K562 (cell line): ENCODE results near the gene CDKN2C. TPM values are rescaled to one million over a fixed set of nuclear protein-coding genes. Genes with fewer than 3 reads are reported as not detected.
A peak's percentile ranks its signal among the peaks of the same experiment; 100 is the strongest.

ENCODE experiments used
- ADNP ChIP-seq: fragments of 200-800 bp; sonication (Bioruptor generic); IDR thresholded peaks from 2 replicates; pipeline ENCODE4 v1.6.1; 2016; ENCODE audit warnings: missing genetic modification characterization, missing compliant biosample characterization
- CBX5 ChIP-seq: IDR thresholded peaks from 2 replicates; pipeline ENCODE4 v1.6.1; 2014; ENCODE audit warnings: low read depth, borderline replicate concordance
- CREB3 ChIP-seq: fragments of 450-650 bp; conservative IDR thresholded peaks from 2 replicates; pipeline ENCODE4 v1.6.1; 2016; ENCODE audit warnings: missing genetic modification characterization, low read depth, mild to moderate bottlenecking, missing compliant biosample characterization, moderate library complexity
- DPF2 ChIP-seq: fragments of 450-650 bp; IDR thresholded peaks from 2 replicates; pipeline ENCODE4 v1.6.1; 2016
- ETV5 ChIP-seq: sonication (generic); formaldehyde crosslinking; IDR thresholded peaks from 2 replicates; pipeline ENCODE4 v1.4.0; 2020; ENCODE audit warnings: low read depth, mild to moderate bottlenecking, missing genetic modification reagents
- FIP1L1 ChIP-seq: fragments of 200-400 bp; formaldehyde crosslinking; IDR thresholded peaks from 2 replicates; pipeline ENCODE4 v1.6.1; 2018; ENCODE audit warnings: mild to moderate bottlenecking, low read depth, low read length; ENCODE audit not compliant: poor library complexity, severe bottlenecking
- FOXK2 ChIP-seq, 2 experiments: fragments of 450-650 bp; IDR thresholded peaks in 1 of 2; conservative IDR thresholded peaks in 1 of 2; 2 replicates each; pipeline ENCODE4 v1.6.1; 2016; ENCODE audit warnings: low read depth in 2 of 2, mild to moderate bottlenecking in 1 of 2
- GATAD2A ChIP-seq: fragments of 450-650 bp; IDR thresholded peaks from 2 replicates; pipeline ENCODE4 v1.6.1; 2017
- MCM7 ChIP-seq, 2 experiments: fragments of 450-650 bp; IDR thresholded peaks; 2 replicates each; pipeline ENCODE4 v1.6.1; 2016 to 2018
- NFRKB ChIP-seq: fragments of 450-650 bp; IDR thresholded peaks from 2 replicates; pipeline ENCODE4 v1.6.1; 2016; ENCODE audit warnings: low read depth
- PHTF2 ChIP-seq: fragments of 250-450 bp; sonication (Bioruptor Pico); IDR thresholded peaks from 2 replicates; pipeline ENCODE4 v1.5.0; 2021; ENCODE audit warnings: mild to moderate bottlenecking
- PRPF4 ChIP-seq: fragments of 200-400 bp; formaldehyde crosslinking; IDR thresholded peaks from one replicate; pipeline ENCODE4 v1.6.1; 2017; ENCODE audit warnings: low read length, low read depth, mild to moderate bottlenecking; ENCODE audit not compliant: insufficient read depth, poor library complexity, severe bottlenecking
- SMARCB1 ChIP-seq: IDR thresholded peaks from 2 replicates; pipeline ENCODE4 v1.6.1; 2011; ENCODE audit warnings: improper control_type of control experiment, low read depth; ENCODE audit not compliant: insufficient read length
- TAF1 ChIP-seq: IDR thresholded peaks from 2 replicates; pipeline ENCODE4 v1.6.1; 2011; ENCODE audit warnings: mild to moderate bottlenecking, low read length, moderate library complexity; ENCODE audit not compliant: insufficient read depth, control insufficient read depth, severe bottlenecking; ENCODE audit errors: extremely low read depth
- TBP ChIP-seq: optimal IDR thresholded peaks from 2 replicates; pipeline ENCODE3; 2011; ENCODE audit warnings: low read depth, low read length, improper control_type of control experiment
- TCF7L2 ChIP-seq: fragments of 150-350 bp; IDR thresholded peaks from 2 replicates; pipeline ENCODE4 v1.6.1; 2016; ENCODE audit warnings: low read depth, mild to moderate bottlenecking, low read length, moderate library complexity
- ZBTB33 ChIP-seq: sonication (generic); formaldehyde crosslinking; IDR thresholded peaks from 2 replicates; pipeline ENCODE4 v1.8.1; 2023; ENCODE audit warnings: mild to moderate bottlenecking, missing genetic modification reagents
- ZBTB7A ChIP-seq: IDR thresholded peaks from 2 replicates; pipeline ENCODE4 v1.6.1; 2011; ENCODE audit warnings: low read depth, mild to moderate bottlenecking, low read length, moderate library complexity, borderline replicate concordance; ENCODE audit not compliant: control insufficient read depth
- ZKSCAN8 ChIP-seq: fragments of 200-800 bp; sonication (Bioruptor generic); IDR thresholded peaks from 2 replicates; pipeline ENCODE4 v1.6.1; 2016; ENCODE audit warnings: missing genetic modification characterization, missing compliant biosample characterization
- polyA plus RNA-seq, 8 experiments: library from polyadenylated mRNA; depleted of rRNA in 4 of 8; stranded (reverse) in 5 of 8; unstranded in 3 of 8; fragments of >200 nt; fragmentation: Nextera tagmentation in 2 of 8; fragmentation: Illumina TruSeq in 1 of 8; extraction: Ambion mirVana in 2 of 8; extraction: Trizol in 1 of 8; gene quantifications; 2 replicates each; pipeline versions ENCODE4 v1.2.1 to v1.2.3, GENCODE V29; 2011 to 2014; ENCODE audit warnings: inconsistent platforms in 1 of 8, missing spikeins in 1 of 8
- total RNA-seq, 7 experiments: library from RNA; depleted of rRNA in 6 of 7; stranded (reverse); fragments of >200 nt in 6 of 7; fragmentation: Illumina TruSeq in 2 of 7; extraction: Trizol in 2 of 7; gene quantifications; 2 replicates each; pipeline versions ENCODE4 v1.2.1 to v1.2.3, GENCODE V29; 2011 to 2021; ENCODE audit warnings: low replicate concordance in 1 of 7

CDKN2C gene
- total and polyA plus RNA-seq, 9 of the 15 experiments (the other 6 are each of a cell fraction or from before 2014, with no cell fraction given), result 11.9 to 74.3 (median 45.9) TPM

GRCh38 chr1:50959913-50960844 lies 9.9 kb upstream of the CDKN2C start, which contains the start of gene FAF1 (continued):
- TF ChIP-seq PRPF4 (no peak), ZBTB33 (CRISPR knock-in tag) (peak; percentile 47; the same call in 1 of the 2 replicates), MCM7 (IDR thresholded peaks at IDR 0.05) (no peak), ETV5 (CRISPR knock-in tag) (no peak; the same call in none of the 2 replicates), TBP (peak; percentile 95), FIP1L1 (peak; percentile 84), DPF2 (peak; percentile 54), ZBTB7A (peak; percentile 50; the same call in 1 of the 2 replicates), ADNP (tag) (no peak), NFRKB (no peak; the same call in 1 of the 2 replicates), GATAD2A (no peak), PHTF2 (no peak; the same call in 1 of the 2 replicates), TAF1 (peak; percentile 94), CREB3 (tag) (no peak; the same call in 1 of the 2 replicates), CBX5 (peak; percentile 61), SMARCB1 (no peak), TCF7L2 (no peak; the same call in 1 of the 2 replicates), FOXK2 (conservative IDR thresholded peaks at IDR 0.05 in 1 of 2, IDR thresholded peaks at IDR 0.05 in 1 of 2; ENCODE audit: low read depth in 2 of 2) (peak; percentile 81 to 89), ZKSCAN8 (CRISPR knock-in tag) (no peak)
